AG04449 (cell line): ENCODE results near the gene LIN37.

Source experiments
- CTCF ChIA-PET: fragments of 350-600 bp; formaldehyde crosslinking; extraction: SDS; loops from one replicate; lab custom pipeline; 2021; ENCODE audit warnings: antibody characterized with exemption; lab: Yijun Ruan, JAX
- POLR2A ChIA-PET: fragments of 400-600, 350-600 bp; formaldehyde crosslinking; extraction: SDS; loops from one replicate; lab custom pipeline; 2020; ENCODE audit warnings: antibody characterized with exemption, inconsistent platforms; lab: Yijun Ruan, JAX
- DNase-seq: peaks from one replicate; pipeline ENCODE4 v3.0.0-alpha.2; 2010; ENCODE audit warnings: low read depth, low spot score
- H3K4me3 ChIP-seq: 2 replicates; pipeline ENCODE4 v1.5.1; 2011; ENCODE audit warnings: low read depth, mild to moderate bottlenecking, control low read depth, low read length
- CTCF ChIP-seq: IDR thresholded peaks from one replicate; pipeline ENCODE4 v1.5.1; 2011; ENCODE audit warnings: mild to moderate bottlenecking, moderate library complexity, low read length, control low read depth, inconsistent platforms; ENCODE audit not compliant: insufficient read depth; ENCODE audit errors: missing control alignments

The LIN37 gene

GRCh38 chr19:35757749-35758608, 9.6 kb downstream of the LIN37 start, which contains the start of gene PROSER3:
Gene PROSER3 (plus strand): TSS chr19:35758176. CDS start chr19:35758216, 40 bp downstream.
- peak; percentile 98 for DNase-seq
- no peak for TF ChIP-seq CTCF
- H3K4me3 ChIP-seq = peak within 1 kb of the TSS; percentile 96
- POLR2A ChIA-PET = interaction anchor here (1.8 to 2.0 kb wide), 2 partner anchors 10 to 13 kb away, joined by 7 to 14 read pairs; partner anchors contain the start of genes LIN37, PSENEN and U2AF1L4
- CTCF ChIA-PET = interaction anchor here (1.0 kb wide), 1 partner anchor 12 kb away, joined by 4 read pairs; the partner anchor contains the start of genes PSENEN and U2AF1L4

DNA sequence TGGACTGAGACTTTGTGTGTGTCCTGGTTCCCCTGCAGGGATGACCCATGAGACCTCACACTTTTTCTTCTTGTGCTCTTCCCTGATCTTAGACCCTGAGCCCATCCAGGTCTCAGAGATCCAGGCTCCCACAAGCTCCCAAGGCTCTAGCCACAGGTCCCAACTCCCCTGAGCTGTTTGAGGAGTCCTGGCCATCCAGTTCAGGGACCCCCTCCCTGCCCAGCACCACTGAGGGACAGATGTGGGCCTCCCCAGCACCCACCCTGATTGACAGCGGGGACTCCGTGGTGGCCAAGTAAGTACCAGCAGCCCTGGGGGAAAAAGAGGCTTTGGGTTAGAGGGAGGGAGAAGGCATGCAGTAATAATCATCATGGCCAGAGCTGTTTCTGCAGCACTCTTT, 11.3 kb downstream of the LIN37 start:
- TF ChIP-seq CTCF = no peak
- no peak for DNase-seq
- POLR2A ChIA-PET = no interaction called here
- CTCF ChIA-PET = no interaction called here
- no peak overlapping the region for H3K4me3 ChIP-seq

DNA sequence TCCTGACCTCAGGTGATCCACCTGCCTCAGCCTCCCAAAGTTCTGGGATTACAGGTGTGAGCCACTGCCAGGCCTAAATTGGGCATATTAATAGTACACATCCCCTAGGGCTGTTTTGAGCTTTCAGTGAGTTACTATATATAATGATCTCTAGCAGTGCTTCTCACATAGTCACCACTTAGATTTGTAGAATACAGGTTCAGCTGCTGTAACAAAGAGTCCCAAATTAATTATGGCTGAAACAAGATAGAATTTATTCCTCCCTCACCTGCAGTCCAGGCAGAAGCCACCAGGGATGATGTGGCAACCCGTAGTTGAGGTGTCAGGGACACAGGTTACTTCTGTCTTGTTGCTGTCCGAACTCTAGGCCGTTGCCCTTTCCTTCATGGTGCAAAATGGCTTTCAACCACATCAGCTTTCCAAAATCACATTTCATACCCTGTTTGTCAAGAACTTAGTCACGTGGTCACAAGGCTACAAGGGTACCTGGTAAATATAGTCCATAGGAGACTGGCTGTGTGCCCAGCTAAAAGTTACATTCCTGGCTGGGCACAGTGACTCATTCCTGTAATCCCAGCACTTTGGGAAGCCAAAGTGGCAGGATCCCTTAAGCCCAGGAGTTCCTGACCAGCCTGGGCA, 12.5 kb downstream of the LIN37 start:
- no peak for TF ChIP-seq CTCF
- POLR2A ChIA-PET = no interaction called here
- CTCF ChIA-PET = no interaction called here
- DNase-seq = no peak
- no peak overlapping the region for H3K4me3 ChIP-seq

GRCh38 chr19:35764432-35765315, 16.3 kb downstream of the LIN37 start:
- CTCF ChIA-PET = no interaction called here
- TF ChIP-seq CTCF = no peak
- POLR2A ChIA-PET = interaction anchor here (1.3 kb wide), 1 partner anchor 16 kb away, joined by 3 read pairs; the partner anchor contains the start of gene LIN37
- DNase-seq = no peak
- H3K4me3 ChIP-seq = no peak overlapping the region

DNA sequence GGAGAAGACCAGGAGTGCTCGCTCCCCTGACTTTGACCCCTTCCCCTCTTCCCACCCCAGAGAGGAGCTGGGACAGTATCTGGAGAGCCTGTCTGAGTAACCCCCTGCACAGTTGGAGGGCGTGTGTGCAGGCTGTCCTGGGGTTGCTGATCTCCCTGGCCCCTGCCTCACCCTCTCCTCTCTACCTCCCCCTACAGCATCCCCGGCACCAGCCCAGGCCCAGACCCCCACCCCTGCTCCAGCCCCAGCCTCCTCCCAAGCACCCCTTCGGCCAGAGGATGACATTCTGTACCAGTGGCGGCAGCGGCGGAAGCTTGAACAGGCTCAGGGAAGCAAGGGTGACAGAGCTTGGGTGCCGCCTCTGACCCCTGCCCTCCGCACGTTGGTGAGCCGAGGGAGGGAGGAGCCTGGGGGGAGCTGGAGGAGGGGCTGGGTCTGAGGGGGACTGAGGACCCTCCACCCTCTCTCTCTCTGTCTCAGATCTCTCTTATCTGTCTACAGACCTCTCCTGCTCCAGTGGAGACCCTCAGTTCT, 18.3 kb downstream of the LIN37 start:
- no peak for TF ChIP-seq CTCF
- H3K4me3 ChIP-seq = no peak overlapping the region
- DNase-seq = no peak
- POLR2A ChIA-PET = interaction anchor here (0.5 kb wide), 1 partner anchor 164 kb away, joined by 3 read pairs; no protein-coding TSS in a partner anchor
- CTCF ChIA-PET = no interaction called here
